ENCODE results near the gene C19orf38. TPM values are rescaled to one million over a fixed set of nuclear protein-coding genes. Genes with fewer than 3 reads are reported as not detected.

Gene C19orf38
- total and polyA plus RNA-seq, 9 of the 15 experiments (the other 6 are each of a cell fraction or from before 2014, with no cell fraction given) = 0.14 to 0.18 TPM; not detected in 7

GRCh38 chr19:10811391-10812111 is 36.7 kb upstream of the C19orf38 start (continued):
- TF ChIP-seq HNRNPH1 (optimal IDR thresholded peaks at IDR 0.05; ENCODE audit: low read depth, low read length) (no peak), MEF2D (tag; conservative IDR thresholded peaks at IDR 0.05; ENCODE audit: low read depth) (no peak), THRAP3 (IDR thresholded peaks at IDR 0.05; ENCODE audit: borderline replicate concordance) (no peak), TRIM28 (IDR thresholded peaks at IDR 0.05) (peak; percentile 39; the same call in 1 of the 2 replicates), ZNF3 (CRISPR knock-in tag; IDR thresholded peaks at IDR 0.05) (no peak), ZNF79 (CRISPR knock-in tag; IDR thresholded peaks at IDR 0.05; ENCODE audit: low read depth) (no peak), TAF1 (IDR thresholded peaks at IDR 0.05; ENCODE audit: control insufficient read depth, extremely low read depth, insufficient read depth, low read length, severe bottlenecking) (no peak), NRF1 (conservative IDR thresholded peaks at IDR 0.05 in 1 of 2, IDR thresholded peaks at IDR 0.05 in 1 of 2) (peak; percentile 56 to 65), THAP7 (CRISPR knock-in tag; IDR thresholded peaks at IDR 0.05) (no peak), RFX5 (IDR thresholded peaks at IDR 0.05; ENCODE audit: low read depth, low read length) (no peak), POLR2AphosphoS2 (IDR thresholded peaks at IDR 0.05; ENCODE audit: low read length) (no peak), IFI16 (CRISPR knock-in tag; IDR thresholded peaks at IDR 0.05) (no peak), NKRF (IDR thresholded peaks at IDR 0.05; ENCODE audit: borderline replicate concordance) (no peak), THRA (IDR thresholded peaks at IDR 0.05) (no peak), HCFC1 (IDR thresholded peaks at IDR 0.05; ENCODE audit: low read depth, low read length) (no peak), ZBTB12 (CRISPR knock-in tag; IDR thresholded peaks at IDR 0.05) (no peak), TEAD4 (IDR thresholded peaks at IDR 0.05; ENCODE audit: low read length) (peak; percentile 57), TEAD4 (CRISPR knock-in tag; IDR thresholded peaks at IDR 0.05; ENCODE audit: borderline replicate concordance) (no peak), NBN (IDR thresholded peaks at IDR 0.05; ENCODE audit: low read depth) (no peak), NFE2L1 (tag; IDR thresholded peaks at IDR 0.05; ENCODE audit: borderline replicate concordance, low read depth) (no peak), ZNF224 (CRISPR knock-in tag; IDR thresholded peaks at IDR 0.05) (no peak), IRF2 (CRISPR knock-in tag; IDR thresholded peaks at IDR 0.05) (no peak), MAX (CRISPR knock-in tag; IDR thresholded peaks at IDR 0.05) (no peak), NFIC (IDR thresholded peaks at IDR 0.05) (no peak), SMC3 (conservative IDR thresholded peaks at IDR 0.05; ENCODE audit: insufficient read depth, low read depth, low read length) (no peak)

All from K562 (cell line).